Osteoblast (primary cell): ENCODE measurements around the gene SLC35F4. TPM values are rescaled to one million over a fixed set of nuclear protein-coding genes. Genes with fewer than 3 reads are reported as not detected.
A peak's percentile ranks its signal among the peaks of the same experiment; 100 is the strongest.

Experiments used
- DNase-seq: peaks from one replicate; pipeline ENCODE4 v3.0.0; 2011; ENCODE audit warnings: low spot score, mixed read lengths; ENCODE audit not compliant: insufficient read length; ENCODE audit errors: missing footprints
- H2AFZ ChIP-seq: 2 replicates; pipeline ENCODE4 v1.6.0; 2011; ENCODE audit warnings: mild to moderate bottlenecking, low read length
- H3K27ac ChIP-seq: 2 replicates; pipeline ENCODE4 v1.5.1; 2011; ENCODE audit warnings: mild to moderate bottlenecking, low read depth, low read length, moderate library complexity
- H3K27me3 ChIP-seq: 2 replicates; pipeline ENCODE4 v1.6.0; 2012; ENCODE audit warnings: mild to moderate bottlenecking, control low read depth, inconsistent platforms, low read length, moderate library complexity; ENCODE audit not compliant: insufficient read depth
- H3K36me3 ChIP-seq: 2 replicates; pipeline ENCODE4 v1.5.1; 2011; ENCODE audit warnings: mild to moderate bottlenecking, low read length, control low read depth, moderate library complexity; ENCODE audit not compliant: insufficient read depth
- H3K4me1 ChIP-seq: 2 replicates; pipeline ENCODE4 v1.5.1; 2011; ENCODE audit warnings: mild to moderate bottlenecking, low read length, control low read depth, moderate library complexity; ENCODE audit not compliant: insufficient read depth
- H3K4me2 ChIP-seq: 2 replicates; pipeline ENCODE4 v1.6.0; 2011; ENCODE audit warnings: mild to moderate bottlenecking, low read length; ENCODE audit not compliant: insufficient read depth
- H3K4me3 ChIP-seq: fragments of 200-600 bp; sonication (generic); 3 replicates; pipeline ENCODE4 v1.5.1; 2012; ENCODE audit warnings: mild to moderate bottlenecking, low read length, inconsistent platforms; ENCODE audit not compliant: insufficient read depth
- H3K79me2 ChIP-seq: 2 replicates; pipeline ENCODE4 v1.6.0; 2012; ENCODE audit warnings: mild to moderate bottlenecking, low read length, control low read depth, inconsistent platforms; ENCODE audit not compliant: insufficient read depth
- H3K9me3 ChIP-seq: 2 replicates; pipeline ENCODE4 v1.5.1; 2011; ENCODE audit warnings: low read depth, low read length, control low read depth
- H4K20me1 ChIP-seq: 2 replicates; pipeline ENCODE4 v1.6.0; 2012; ENCODE audit warnings: mild to moderate bottlenecking, low read length, control low read depth; ENCODE audit not compliant: insufficient read depth
- CTCF ChIP-seq: IDR thresholded peaks from 2 replicates; pipeline ENCODE4 v1.5.1; 2011; ENCODE audit warnings: mild to moderate bottlenecking, low read depth, low read length, moderate library complexity; ENCODE audit errors: extremely low read depth
- total RNA-seq: library from RNA; depleted of rRNA; stranded (reverse); fragments of >200 nt; gene quantifications from 2 replicates; pipeline ENCODE4 v1.2.3, GENCODE V29; 2012

Gene SLC35F4
- total RNA-seq, 1 donor, result not detected

GRCh38 chr14:57846596-57846995 lies 19.3 kb downstream of the SLC35F4 start:
- no peaks in the 10 kb centered on the region for H3K9me3 ChIP-seq
- TF ChIP-seq CTCF, result no peak
- no peak overlapping the region for H3K4me3 ChIP-seq
- H3K27ac ChIP-seq, result peak overlapping the region; percentile 91
- no peak overlapping the region for H2AFZ ChIP-seq
- H4K20me1 ChIP-seq, result no peaks in the 10 kb centered on the region
- H3K36me3 ChIP-seq, result no peaks in the 10 kb centered on the region
- H3K4me1 ChIP-seq, result peaks cover 42% of the 10 kb centered on the region
- DNase-seq, result no peak
- H3K27me3 ChIP-seq, result no peaks in the 10 kb centered on the region
- peak overlapping the region; percentile 2 for H3K4me2 ChIP-seq
- no peaks in the 10 kb centered on the region for H3K79me2 ChIP-seq

- H3K27ac ChIP-seq, result peak overlapping the region; percentile 91
- H3K4me1 ChIP-seq, result peaks cover 42% of the 10 kb centered on the region
- H3K4me2 ChIP-seq, result peak overlapping the region; percentile 12
- DNase-seq, result peak; percentile 22
- H3K36me3 ChIP-seq, result no peaks in the 10 kb centered on the region
- H3K9me3 ChIP-seq, result no peaks in the 10 kb centered on the region
- no peaks in the 10 kb centered on the region for H4K20me1 ChIP-seq
- no peaks in the 10 kb centered on the region for H3K79me2 ChIP-seq
- no peaks in the 10 kb centered on the region for H3K27me3 ChIP-seq
- peak; percentile 13 for TF ChIP-seq CTCF
- H3K4me3 ChIP-seq, result no peak overlapping the region
- H2AFZ ChIP-seq, result no peak overlapping the region
Measured at GRCh38 chr14:57845802-57846531, 19.9 kb downstream of the SLC35F4 start.

DNA sequence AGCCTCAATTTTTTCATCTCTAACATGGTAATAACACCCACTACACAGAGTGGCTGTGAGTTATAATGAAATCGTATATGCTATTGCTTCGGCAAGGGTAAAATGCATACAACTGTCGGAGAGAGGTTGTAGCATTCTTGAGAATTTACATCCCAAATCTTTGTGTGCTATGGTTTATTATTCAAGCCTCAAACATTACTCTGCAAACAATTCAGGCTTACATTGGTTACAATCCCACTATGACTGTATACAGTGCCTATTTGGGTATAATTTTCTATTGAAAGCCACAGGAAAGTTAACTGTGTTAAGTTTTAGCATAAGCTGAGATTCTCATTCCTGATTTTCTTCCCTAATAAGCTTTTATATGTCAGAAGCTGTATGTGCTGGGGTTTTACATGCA lies 20.6 kb downstream of the SLC35F4 start:
- no peak overlapping the region for H3K4me3 ChIP-seq
- H3K27ac ChIP-seq, result peak overlapping the region; percentile 91
- no peaks in the 10 kb centered on the region for H4K20me1 ChIP-seq
- H3K9me3 ChIP-seq, result no peaks in the 10 kb centered on the region
- DNase-seq, result no peak
- H3K36me3 ChIP-seq, result no peaks in the 10 kb centered on the region
- peak overlapping the region; percentile 12 for H3K4me2 ChIP-seq
- H3K27me3 ChIP-seq, result no peaks in the 10 kb centered on the region
- H3K4me1 ChIP-seq, result peaks cover 42% of the 10 kb centered on the region
- no peak for TF ChIP-seq CTCF
- H2AFZ ChIP-seq, result no peak overlapping the region
- no peaks in the 10 kb centered on the region for H3K79me2 ChIP-seq

GRCh38 chr14:57837267-57837666 lies 28.6 kb downstream of the SLC35F4 start:
- Histone ChIP-seq H4K20me1 (no peaks in the 10 kb centered on the region), H2AFZ (no peak overlapping the region), H3K27me3 (no peaks in the 10 kb centered on the region), H3K79me2 (no peaks in the 10 kb centered on the region), H3K4me3 (no peak overlapping the region), H3K9me3 (no peaks in the 10 kb centered on the region), H3K27ac (no peak overlapping the region), H3K36me3 (no peaks in the 10 kb centered on the region), H3K4me2 (no peak overlapping the region), H3K4me1 (peaks cover 27% of the 10 kb centered on the region)
- no peak for DNase-seq
- TF ChIP-seq CTCF, result no peak
